ENCODE measurements around the gene IL12A.

The IL12A gene

DNA sequence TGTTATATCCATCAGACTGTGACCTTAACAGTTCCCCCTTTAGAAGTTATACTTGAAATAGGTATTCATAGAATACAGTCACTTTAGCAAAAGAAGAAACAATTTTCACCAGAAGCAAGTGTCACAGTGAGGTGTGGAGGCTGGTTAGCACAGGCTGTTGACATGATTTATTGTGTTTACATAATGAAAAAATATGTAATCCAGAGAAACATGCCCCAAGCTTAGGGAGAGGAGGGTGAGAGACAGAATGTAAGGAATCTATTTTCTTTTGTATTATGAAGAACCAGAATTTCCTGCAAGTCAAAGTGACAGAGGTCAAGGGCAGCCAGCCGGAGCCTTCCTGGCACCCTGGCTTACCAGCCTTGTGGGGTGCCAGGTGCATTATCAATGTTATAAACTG is 4.0 kb downstream of the IL12A start:
- no peak for TF ChIP-seq CTCF (IDR thresholded peaks at IDR 0.05; ENCODE audit: extremely low read depth, missing control alignments)
- DNase-seq (ENCODE audit: low spot score), result no peak

DNA sequence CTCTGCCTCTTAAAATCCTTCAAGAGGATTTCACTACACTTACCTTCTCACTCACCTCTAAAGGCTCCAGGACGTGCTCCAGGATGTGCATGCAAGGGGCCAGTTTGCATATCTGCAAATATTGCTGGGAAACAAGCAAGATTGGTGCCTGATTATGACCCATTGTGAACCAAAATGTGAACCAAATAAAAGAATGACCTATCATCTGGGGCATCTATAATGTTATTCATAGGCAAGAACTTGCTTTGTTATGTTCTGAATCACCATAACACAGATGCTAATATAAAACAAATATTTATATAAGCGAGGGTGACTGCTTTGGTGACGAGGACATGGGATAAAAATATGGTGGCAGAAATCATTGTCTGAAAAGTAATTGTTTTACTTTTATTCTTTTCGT is 5.5 kb downstream of the IL12A start:
- DNase-seq (ENCODE audit: low spot score), result no peak
- no peak for TF ChIP-seq CTCF (IDR thresholded peaks at IDR 0.05; ENCODE audit: extremely low read depth, missing control alignments)

DNA sequence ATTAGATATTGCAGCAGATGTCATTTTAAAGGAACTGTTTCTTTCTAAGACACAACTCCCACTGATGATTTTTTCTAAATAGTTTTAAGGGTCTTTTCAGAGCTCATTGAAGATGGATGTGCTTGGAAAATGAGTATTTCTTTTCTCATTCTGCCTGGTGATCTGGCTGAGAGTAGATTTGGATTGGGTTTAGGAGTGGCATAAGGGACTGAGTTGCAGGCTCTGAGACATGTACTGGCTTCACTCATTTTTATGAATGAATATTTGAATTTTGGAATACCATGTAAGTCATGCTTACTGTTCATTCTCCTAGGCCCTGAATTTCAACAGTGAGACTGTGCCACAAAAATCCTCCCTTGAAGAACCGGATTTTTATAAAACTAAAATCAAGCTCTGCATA is 6.5 kb downstream of the IL12A start:
- no peak for TF ChIP-seq CTCF (IDR thresholded peaks at IDR 0.05; ENCODE audit: extremely low read depth, missing control alignments)
- DNase-seq (ENCODE audit: low spot score), result no peak

DNA sequence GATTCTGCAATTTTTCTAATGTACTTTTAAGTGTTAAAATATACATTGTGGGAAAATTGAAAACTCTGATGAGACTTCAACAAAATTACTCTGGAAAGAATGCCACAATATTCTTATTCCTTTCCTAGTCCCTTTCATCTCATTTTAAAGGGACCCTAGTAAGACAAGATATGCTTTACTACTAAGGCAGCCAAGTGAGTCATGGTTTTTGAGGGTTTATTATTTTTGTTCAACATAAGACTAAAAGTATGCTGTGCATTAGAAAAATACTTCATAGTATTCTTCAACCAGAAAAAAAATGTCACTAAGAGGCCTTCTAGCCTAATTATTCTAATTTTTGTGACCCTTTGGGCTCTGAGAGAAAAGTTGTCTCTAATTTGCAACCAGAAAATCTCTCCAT is 7.4 kb downstream of the IL12A start:
- TF ChIP-seq CTCF (IDR thresholded peaks at IDR 0.05; ENCODE audit: extremely low read depth, missing control alignments), result no peak
- no peak for DNase-seq (ENCODE audit: low spot score)

DNA sequence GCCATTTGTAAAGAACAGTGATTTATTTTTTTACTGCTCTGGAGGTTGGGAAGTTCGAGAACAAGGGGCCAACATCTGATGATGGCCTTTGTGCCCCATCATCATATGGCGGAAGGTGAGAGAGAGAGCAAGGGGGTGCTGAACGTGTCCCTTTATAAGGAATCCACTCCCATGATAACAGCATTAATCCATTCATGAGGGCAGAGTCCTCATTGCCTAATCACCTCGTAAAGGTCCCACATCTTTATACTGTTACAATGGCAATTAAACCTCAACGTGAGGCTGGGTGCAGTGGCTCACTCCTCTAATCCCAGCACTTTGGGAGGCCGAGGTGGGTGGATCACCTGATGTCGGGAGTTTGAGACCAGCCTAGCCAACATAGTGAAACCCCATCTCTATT is 8.3 kb downstream of the IL12A start:
- TF ChIP-seq CTCF (IDR thresholded peaks at IDR 0.05; ENCODE audit: extremely low read depth, missing control alignments), result no peak
- no peak for DNase-seq (ENCODE audit: low spot score)

- no peak for TF ChIP-seq CTCF (IDR thresholded peaks at IDR 0.05; ENCODE audit: extremely low read depth, missing control alignments)
- DNase-seq (ENCODE audit: low spot score), result no peak
Observed at GRCh38 chr3:160001148-160001760, 12.6 kb downstream of the IL12A start.

GRCh38 chr3:160001850-160002623 is 13.4 kb downstream of the IL12A start:
- no peak for DNase-seq (ENCODE audit: low spot score)
- no peak for TF ChIP-seq CTCF (IDR thresholded peaks at IDR 0.05; ENCODE audit: extremely low read depth, missing control alignments)
